Measurements from ENCODE around the gene PRRT1.

The PRRT1 gene

GRCh38 chr6:32179766-32180405 lies 28.1 kb upstream of the PRRT1 start:
- no peak overlapping the region for H3K4me3 ChIP-seq (ENCODE audit: low read depth, low read length)
- no peak for TF ChIP-seq CTCF (IDR thresholded peaks at IDR 0.05; ENCODE audit: low read depth, low read length)

GRCh38 chr6:32178547-32179440 lies 27.1 kb upstream of the PRRT1 start:
- no peak for TF ChIP-seq CTCF (IDR thresholded peaks at IDR 0.05; ENCODE audit: low read depth, low read length)

GRCh38 chr6:32177788-32178546 lies 26.2 kb upstream of the PRRT1 start, which contains the start of gene RNF5:
Gene RNF5 (plus strand): TSS chr6:32178405. CDS start chr6:32178512, 107 bp downstream.
- no peak for TF ChIP-seq CTCF (IDR thresholded peaks at IDR 0.05; ENCODE audit: low read depth, low read length)
- peak within 1 kb of the TSS; percentile 98 for H3K4me3 ChIP-seq (ENCODE audit: low read depth, low read length)

More at GRCh38 chr6:32178547-32179440, 27.1 kb upstream of the PRRT1 start:
- H3K4me3 ChIP-seq (ENCODE audit: low read depth, low read length) = peak overlapping the region; percentile 98

GRCh38 chr6:32177183-32177787 lies 25.5 kb upstream of the PRRT1 start:
- no peak for TF ChIP-seq CTCF (IDR thresholded peaks at IDR 0.05; ENCODE audit: low read depth, low read length)
- peak overlapping the region; percentile 98 for H3K4me3 ChIP-seq (ENCODE audit: low read depth, low read length)

- no peak for TF ChIP-seq CTCF (IDR thresholded peaks at IDR 0.05; ENCODE audit: low read depth, low read length)
- peak overlapping the region; percentile 98 for H3K4me3 ChIP-seq (ENCODE audit: low read depth, low read length)
Observed at GRCh38 chr6:32176476-32177182, 24.9 kb upstream of the PRRT1 start.

- peak within 1 kb of the TSS; percentile 98 for H3K4me3 ChIP-seq (ENCODE audit: low read depth, low read length)
- TF ChIP-seq CTCF (IDR thresholded peaks at IDR 0.05; ENCODE audit: low read depth, low read length) = no peak
Observed at GRCh38 chr6:32175711-32176475, 24.2 kb upstream of the PRRT1 start, which contains the start of gene AGPAT1. Gene AGPAT1 (minus strand): TSS chr6:32176084. CDS start chr6:32171496, 4,588 bp downstream.

Measured in WI38 (cell line).